CD4-positive, alpha-beta T cell (primary cell): Measurements from ENCODE around the gene SLC15A5. TPM values are rescaled to one million over a fixed set of nuclear protein-coding genes. Genes with fewer than 3 reads are reported as not detected.

Experiments used
- ATAC-seq: fragments of 200-7000 bp; cut with Tn5 transposase; one replicate; pipeline ENCODE4 v1.10.0; 2022; ENCODE audit warnings: mild to moderate bottlenecking; ENCODE audit not compliant: poor library complexity
- CTCF ChIA-PET: fragments of 350-600 bp; sonication (Branson Sonifier 250); formaldehyde crosslinking; loops from one replicate; lab custom pipeline; 2021; ENCODE audit warnings: antibody characterized with exemption, inconsistent platforms; lab: Charles Lee
- POLR2A ChIA-PET: fragments of 350-600 bp; sonication (Branson Sonifier 250); formaldehyde crosslinking; loops from one replicate; lab custom pipeline; 2021; ENCODE audit warnings: antibody characterized with exemption, inconsistent platforms; lab: Charles Lee
- DNase-seq, 14 experiments: peaks; one replicate each; pipeline ENCODE4 v3.0.0-alpha.2; 2013 to 2020; ENCODE audit warnings: mixed read lengths in 2 of 14
- H3K27ac ChIP-seq, 2 donors: one replicate each; pipeline versions ENCODE4 v1.5.1 to v1.7.0; 2013; ENCODE audit warnings: low read length in 2 of 2, low read depth in 1 of 2, mild to moderate bottlenecking in 1 of 2
- H3K27me3 ChIP-seq, 2 experiments: 1 replicate in 1 of 2; 2 replicates in 1 of 2; pipeline versions ENCODE4 v1.6.1 to v1.7.0; 2013; ENCODE audit warnings: low read length in 2 of 2, control low read depth in 1 of 2, mild to moderate bottlenecking in 1 of 2, moderate library complexity in 1 of 2; ENCODE audit not compliant: insufficient read depth in 2 of 2, control insufficient read depth in 1 of 2
- H3K36me3 ChIP-seq: one replicate; pipeline ENCODE4 v1.6.1; 2013; ENCODE audit warnings: low read length, control low read depth; ENCODE audit not compliant: insufficient read depth
- H3K4me1 ChIP-seq: one replicate; pipeline ENCODE4 v1.6.1; 2013; ENCODE audit warnings: low read length, control low read depth; ENCODE audit not compliant: insufficient read depth
- H3K4me3 ChIP-seq: one replicate; pipeline ENCODE4 v1.5.1; 2013; ENCODE audit warnings: mild to moderate bottlenecking, low read length, moderate library complexity
- H3K9me3 ChIP-seq, 2 experiments: 1 replicate in 1 of 2; 2 replicates in 1 of 2; pipeline versions ENCODE4 v1.6.1 to v1.7.0; 2013; ENCODE audit warnings: low read length in 2 of 2, mild to moderate bottlenecking in 2 of 2, control low read depth in 1 of 2, moderate library complexity in 1 of 2; ENCODE audit not compliant: control insufficient read depth in 1 of 2, insufficient read depth in 1 of 2
- H3K27ac Mint-ChIP-seq: one replicate; pipeline ENCODE4 v1.8.0; 2020; ENCODE audit warnings: mixed read lengths
- H3K27me3 Mint-ChIP-seq: one replicate; pipeline ENCODE4 v1.8.0; 2021; ENCODE audit warnings: mixed read lengths
- H3K36me3 Mint-ChIP-seq: one replicate; pipeline ENCODE4 v1.8.0; 2021; ENCODE audit warnings: low read depth, mixed read lengths
- H3K4me1 Mint-ChIP-seq: one replicate; pipeline ENCODE4 v1.8.0; 2021; ENCODE audit warnings: low read depth, mixed read lengths
- H3K4me3 Mint-ChIP-seq: one replicate; pipeline ENCODE4 v1.8.0; 2020; ENCODE audit warnings: mild to moderate bottlenecking, mixed read lengths
- H3K9me3 Mint-ChIP-seq: one replicate; pipeline ENCODE4 v1.8.0; 2020; ENCODE audit warnings: mixed read lengths
- CTCF ChIP-seq: fragments of 200-600 bp; IDR thresholded peaks from one replicate; pipeline ENCODE4 v1.8.0; 2022; ENCODE audit warnings: antibody characterized with exemption, mild to moderate bottlenecking
- intact Hi-C, 2 experiments: fragments of 100-400 bp; cut with DNase I in 1 of 2; cut with micrococcal nuclease in 1 of 2; formaldehyde crosslinking; loops; one replicate each; pipeline versions ENCODE4 v1.15.1 to v1.9.0; 2023 to 2025; cut with DNase I, micrococcal nuclease
- total RNA-seq, 174 experiments: library from RNA in 2 of 174; stranded (reverse) in 2 of 174; gene quantifications; one replicate each; pipeline ENCODE4 v1.2.3 and lab custom pipeline; 2021 to 2026

SLC15A5 gene
- total RNA-seq, 2 experiments from 2014 or later, result not detected

- no peaks in the 10 kb centered on the region for H3K36me3 Mint-ChIP-seq
- H3K9me3 Mint-ChIP-seq, result peaks cover 21% of the 10 kb centered on the region
- H3K27ac Mint-ChIP-seq, result no peak overlapping the region
- CTCF ChIA-PET, result no interaction called here
- TF ChIP-seq CTCF, result no peak
- ATAC-seq (no peak), DNase-seq (no peak)
- Histone ChIP-seq H3K36me3 (no peaks in the 10 kb centered on the region), H3K4me3 (no peak overlapping the region), H3K4me1 (no peaks in the 10 kb centered on the region), H3K9me3 (peaks cover 0 to 5% of the 10 kb centered on the region in 2 experiments), H3K27me3 (no peaks in the 10 kb centered on the region), H3K27ac (no peak overlapping the region)
- POLR2A ChIA-PET, result no interaction called here
- intact Hi-C loops, result no loop called here
- no peaks in the 10 kb centered on the region for H3K27me3 Mint-ChIP-seq
- H3K4me1 Mint-ChIP-seq, result no peaks in the 10 kb centered on the region
- H3K4me3 Mint-ChIP-seq, result no peak overlapping the region
Observed at GRCh38 chr12:16310934-16311333, 33.4 kb upstream of the SLC15A5 start.

GRCh38 chr12:16307856-16308475 lies 30.5 kb upstream of the SLC15A5 start:
- H3K27ac ChIP-seq, result no peak overlapping the region
- TF ChIP-seq CTCF, result no peak
- no peaks in the 10 kb centered on the region for H3K27me3 ChIP-seq
- no peak overlapping the region for H3K4me3 ChIP-seq
- Mint-ChIP-seq H3K4me3 (no peak overlapping the region), H3K4me1 (no peaks in the 10 kb centered on the region), H3K27me3 (no peaks in the 10 kb centered on the region), H3K27ac (no peak overlapping the region), H3K9me3 (peaks cover 24% of the 10 kb centered on the region), H3K36me3 (no peaks in the 10 kb centered on the region)
- CTCF ChIA-PET, result no interaction called here
- POLR2A ChIA-PET, result no interaction called here
- no peaks in the 10 kb centered on the region for H3K36me3 ChIP-seq
- intact Hi-C loops, result no loop called here
- H3K9me3 ChIP-seq, result no peaks in the 10 kb centered on the region
- DNase-seq, result no peak
- ATAC-seq, result no peak
- no peaks in the 10 kb centered on the region for H3K4me1 ChIP-seq

GRCh38 chr12:16303939-16304338 lies 26.5 kb upstream of the SLC15A5 start:
- POLR2A ChIA-PET, result no interaction called here
- CTCF ChIA-PET, result no interaction called here
- Histone ChIP-seq H3K27ac (no peak overlapping the region), H3K36me3 (no peaks in the 10 kb centered on the region), H3K4me1 (no peaks in the 10 kb centered on the region), H3K9me3 (no peaks in the 10 kb centered on the region), H3K27me3 (no peaks in the 10 kb centered on the region), H3K4me3 (no peak overlapping the region)
- Mint-ChIP-seq H3K27me3 (no peaks in the 10 kb centered on the region), H3K27ac (no peak overlapping the region), H3K9me3 (peaks cover 18% of the 10 kb centered on the region), H3K4me3 (no peak overlapping the region), H3K4me1 (no peaks in the 10 kb centered on the region), H3K36me3 (no peaks in the 10 kb centered on the region)
- TF ChIP-seq CTCF, result no peak
- DNase-seq (no peak), ATAC-seq (no peak)
- intact Hi-C loops, result no loop called here
